Activated CD8-positive, alpha-beta memory T cell treated with anti-CD3 and anti-CD28 coated beads, Interleukin-2, amount 50 U/mL, for 4 hours (primary cell): ENCODE results near the gene PIGH.

Source experiments
- DNase-seq: peaks from one replicate; pipeline ENCODE4 v3.0.0-alpha.2; 2020

PIGH gene

DNA sequence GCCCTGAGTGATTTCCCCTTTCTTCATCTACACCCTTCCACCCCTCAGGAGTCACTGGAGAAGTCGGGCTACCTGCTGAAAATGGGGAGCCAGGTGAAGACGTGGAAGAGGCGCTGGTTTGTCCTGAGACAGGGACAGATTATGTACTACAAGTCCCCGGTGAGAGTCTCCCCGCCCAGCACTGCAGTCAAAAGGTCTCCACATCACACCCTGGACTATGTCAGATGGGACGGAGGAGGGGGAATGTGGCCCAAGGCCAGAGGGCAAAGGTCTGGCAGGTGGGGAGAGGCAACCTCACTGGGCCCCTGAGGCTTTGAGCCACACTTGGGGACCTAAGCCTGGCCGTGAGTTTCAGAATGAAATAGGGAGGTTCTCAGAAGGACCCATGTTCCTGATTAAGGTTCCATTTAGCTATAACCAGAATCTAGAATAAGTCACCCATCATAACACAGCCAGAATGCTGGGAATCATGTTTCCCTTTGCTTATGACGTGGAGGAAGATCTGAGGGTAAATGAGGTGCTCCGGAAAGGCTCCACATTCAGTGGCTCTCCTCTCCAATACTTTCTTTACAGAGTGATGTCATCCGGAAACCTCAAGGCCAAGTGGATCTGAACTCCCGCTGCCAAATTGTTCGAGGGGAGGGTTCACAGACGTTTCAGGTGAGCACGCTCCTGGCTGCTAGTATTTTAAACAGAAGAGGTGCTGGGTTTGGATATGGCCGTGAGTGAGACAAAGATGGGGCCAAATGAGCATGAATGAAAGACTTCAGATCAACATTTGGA, 26.6 kb downstream of the PIGH start:
- no peak for DNase-seq

- DNase-seq: no peak
These were observed 27.5 kb downstream of the PIGH start for GRCh38 chr14:67572608-67573007.

DNA sequence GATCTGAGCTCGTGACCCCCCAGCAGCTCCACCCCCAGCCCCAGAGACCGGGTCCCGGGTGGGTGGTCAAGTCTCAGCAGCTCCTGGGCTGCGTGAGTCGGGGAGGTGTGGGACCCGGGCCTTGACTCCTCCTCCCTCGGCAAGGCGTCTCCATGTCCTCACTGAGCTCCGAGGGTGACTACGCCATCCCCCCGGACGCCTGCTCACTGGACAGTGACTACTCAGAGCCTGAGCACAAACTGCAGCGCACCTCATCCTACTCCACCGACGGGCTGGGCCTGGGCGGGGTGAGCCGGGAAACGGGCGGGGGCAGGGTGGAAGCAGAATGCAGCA, 28.1 kb downstream of the PIGH start:
- DNase-seq: no peak

DNA sequence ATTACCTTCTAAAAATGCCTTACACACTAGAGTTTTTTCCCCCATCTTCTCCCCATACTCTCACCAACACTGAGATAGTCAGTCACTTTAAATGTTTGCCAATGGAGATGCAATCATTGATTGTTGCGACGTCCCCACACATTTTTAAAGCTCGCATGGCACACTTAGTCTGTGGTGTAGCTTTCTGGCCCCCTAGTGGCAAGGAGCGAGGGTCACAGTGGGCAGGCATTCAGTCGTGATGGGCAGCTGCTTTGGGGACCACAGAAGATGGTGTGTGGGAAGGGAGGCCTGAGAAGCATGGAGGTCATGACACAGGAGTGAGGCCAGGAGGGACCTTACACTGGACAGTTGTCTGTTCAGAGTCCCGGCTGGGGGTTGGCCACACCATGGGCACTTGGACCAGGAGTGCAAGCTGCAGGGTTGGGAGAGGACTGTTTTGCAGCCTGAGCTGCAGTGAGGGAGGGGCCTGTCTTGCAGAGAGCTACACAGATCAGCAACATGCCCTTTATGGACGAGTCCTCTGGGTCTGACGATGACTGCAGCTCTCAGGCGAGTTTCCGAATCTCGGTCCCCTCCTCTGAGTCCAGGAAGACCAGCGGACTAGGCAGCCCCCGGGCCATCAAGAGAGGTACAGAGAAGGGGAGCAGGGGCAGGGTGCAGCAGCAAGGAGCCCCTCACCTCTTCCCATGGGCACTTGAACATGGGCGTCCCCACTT, 28.6 kb downstream of the PIGH start:
- DNase-seq: peak; percentile 72

DNA sequence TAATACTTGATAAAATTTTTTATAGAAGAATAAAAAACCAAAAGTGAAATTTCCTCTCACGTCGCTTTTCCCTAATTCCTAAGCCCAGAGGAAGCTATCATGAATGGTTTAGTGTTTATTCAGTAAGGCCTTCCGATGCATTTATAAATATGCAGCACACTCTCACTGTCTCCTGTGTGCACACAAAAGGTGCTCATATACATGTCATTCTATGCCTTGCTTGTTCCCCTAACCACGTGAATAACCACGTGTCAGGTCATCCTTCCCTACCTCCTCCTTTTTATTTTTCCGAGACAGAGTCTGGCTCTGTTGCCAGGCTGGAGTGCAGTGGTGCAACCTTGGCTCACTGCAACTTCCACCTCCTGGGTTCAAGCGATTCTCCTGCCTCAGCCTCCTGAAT, 29.6 kb downstream of the PIGH start:
- no peak for DNase-seq

GRCh38 chr14:67569651-67570290, 30.3 kb downstream of the PIGH start:
- no peak for DNase-seq

DNA sequence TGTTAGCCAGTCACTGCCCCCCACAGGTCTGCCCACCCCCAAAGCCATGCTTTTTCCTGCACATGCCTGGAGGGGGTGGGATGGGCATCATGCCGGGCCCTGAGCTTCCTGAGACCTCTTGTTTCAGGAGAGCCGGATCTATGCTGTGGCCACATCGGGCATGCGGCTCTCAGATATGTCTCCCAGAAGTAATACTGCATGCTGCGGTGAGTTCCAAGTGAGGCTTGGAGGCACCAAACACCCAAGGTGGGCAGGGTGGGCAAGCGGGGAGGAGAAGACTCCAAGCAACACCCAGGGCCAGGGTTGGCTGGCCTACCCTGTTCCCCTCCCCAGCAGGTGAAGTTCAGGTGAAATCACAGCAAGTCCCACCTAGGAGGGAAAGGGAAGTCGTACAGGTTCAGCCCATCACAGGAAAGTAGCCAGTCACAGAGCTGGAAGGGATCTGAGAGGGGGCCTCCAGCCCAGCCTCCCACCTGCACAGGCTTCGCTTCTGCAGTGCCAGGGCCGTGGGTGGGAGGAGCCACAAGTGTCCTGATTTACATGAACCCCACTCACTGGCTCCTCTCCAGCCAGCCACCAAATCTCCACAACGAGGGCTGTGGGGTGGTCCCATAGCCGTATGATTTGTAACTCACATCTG, 30.9 kb downstream of the PIGH start:
- DNase-seq: no peak

DNA sequence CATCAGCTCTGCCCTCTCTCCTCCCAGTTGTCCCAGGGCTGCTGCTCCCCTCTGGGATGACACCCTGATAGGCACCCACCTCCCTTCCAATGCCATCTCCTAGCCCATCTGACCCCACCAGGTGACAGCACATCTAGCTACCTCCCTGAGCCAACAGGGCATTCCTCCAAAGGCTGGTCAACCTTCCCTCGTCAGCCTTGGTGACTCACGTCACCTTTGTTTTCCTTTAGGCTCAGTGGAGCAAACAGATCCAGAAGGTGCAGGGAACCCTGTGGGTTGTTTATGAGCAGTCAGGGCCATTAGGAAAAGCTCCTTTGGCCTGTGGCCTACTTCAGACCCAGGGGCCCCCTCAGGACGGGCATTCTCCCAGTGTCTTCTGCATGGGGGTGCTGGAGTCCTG, 32.4 kb downstream of the PIGH start:
- no peak for DNase-seq

DNA sequence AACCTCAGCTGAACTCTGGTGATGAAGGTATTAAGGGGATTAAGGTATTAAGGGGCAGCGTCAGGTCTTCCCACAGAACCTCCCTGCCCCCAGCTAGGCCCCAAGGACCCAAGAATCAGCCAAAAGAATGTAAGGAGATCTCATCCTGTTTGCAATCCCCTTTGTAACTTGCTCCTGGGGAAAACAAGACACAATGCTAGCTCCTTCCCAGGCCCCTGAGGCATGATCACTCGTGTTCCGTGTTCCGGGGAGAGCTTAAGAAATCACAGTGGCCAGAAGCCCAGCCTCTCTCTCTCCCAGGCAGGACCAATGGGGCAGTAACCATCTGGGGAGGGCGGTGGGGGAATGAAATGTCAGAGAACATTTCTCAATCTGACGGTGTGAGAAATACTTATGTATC, 33.2 kb downstream of the PIGH start:
- DNase-seq: no peak

DNA sequence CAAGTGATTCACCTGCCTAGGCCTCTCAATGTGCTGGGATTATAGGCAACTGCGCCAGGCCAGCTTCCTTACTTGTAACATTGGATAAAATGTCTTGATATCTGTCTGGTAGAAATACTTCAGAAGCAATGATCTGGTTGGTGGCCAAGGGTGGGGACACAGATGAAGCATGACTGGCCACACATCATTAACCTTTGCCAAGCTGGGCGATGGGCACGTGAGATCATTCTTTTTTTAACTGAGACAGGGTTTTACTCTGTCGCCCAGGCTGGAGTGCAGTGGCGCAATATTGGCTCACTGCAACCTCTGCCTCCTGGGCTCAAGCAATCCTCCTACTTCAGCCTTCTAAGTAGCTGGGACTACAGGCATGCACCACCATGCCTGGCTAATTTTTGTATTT, 35.8 kb downstream of the PIGH start:
- DNase-seq: no peak

- no peak for DNase-seq
These were observed 37.3 kb downstream of the PIGH start for GRCh38 chr14:67562776-67563150.

DNA sequence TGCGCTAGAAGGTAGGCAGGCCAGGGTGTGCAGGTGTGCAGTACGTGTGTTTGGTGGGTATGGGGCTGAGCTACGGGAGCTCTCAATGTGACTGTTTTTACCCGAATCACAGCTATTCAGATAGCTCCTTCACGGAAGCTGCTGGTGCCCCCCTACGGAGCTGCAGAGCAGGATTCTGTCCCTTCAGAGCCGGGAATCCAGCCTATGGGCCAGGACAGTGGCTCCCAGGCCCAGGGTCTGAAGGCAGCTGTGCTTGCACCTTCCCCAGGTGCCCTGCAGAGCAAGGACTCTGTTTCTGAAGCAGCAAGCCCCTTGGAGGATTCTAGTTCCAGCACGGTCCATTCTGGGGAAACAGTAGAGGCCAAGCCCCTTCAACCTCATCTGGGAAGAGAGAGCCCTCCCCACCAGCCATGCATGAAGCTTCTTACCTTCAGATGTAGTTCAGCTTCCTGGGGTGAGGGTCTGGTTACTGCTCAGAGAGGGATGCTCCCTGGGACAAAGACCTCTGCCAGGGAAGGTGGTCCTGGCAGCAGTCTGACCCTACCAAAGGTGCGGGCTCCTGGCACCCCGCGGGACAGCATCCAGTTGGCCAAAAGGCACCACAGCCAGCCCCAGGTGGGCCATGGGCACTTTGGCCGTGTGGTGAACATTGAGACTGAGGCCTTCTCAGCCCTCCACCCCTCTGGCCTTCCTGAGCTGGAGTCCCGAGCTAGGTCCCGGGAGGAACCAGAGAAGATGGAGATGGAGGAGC, 37.9 kb downstream of the PIGH start:
- DNase-seq: no peak

DNA sequence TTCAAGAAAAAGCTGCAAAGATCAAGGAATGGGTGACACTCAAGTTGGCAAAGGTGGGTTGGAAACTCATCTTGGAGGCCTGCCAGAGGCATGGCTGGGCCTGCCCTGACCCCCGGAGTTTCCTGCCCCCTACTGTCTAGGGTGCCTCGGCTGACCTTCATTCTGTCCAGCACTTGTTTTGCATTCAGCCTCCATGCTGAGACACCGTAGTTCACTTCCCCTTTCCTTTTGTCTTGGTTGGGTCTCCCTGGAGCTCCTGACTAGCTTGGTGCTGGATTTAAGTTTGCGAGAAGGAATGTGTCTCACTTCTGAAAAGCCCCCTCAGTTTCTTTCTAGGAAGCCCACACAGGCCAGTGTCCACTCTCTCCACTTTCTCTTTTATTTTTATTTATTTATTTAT, 40.4 kb downstream of the PIGH start:
- DNase-seq: no peak

DNA sequence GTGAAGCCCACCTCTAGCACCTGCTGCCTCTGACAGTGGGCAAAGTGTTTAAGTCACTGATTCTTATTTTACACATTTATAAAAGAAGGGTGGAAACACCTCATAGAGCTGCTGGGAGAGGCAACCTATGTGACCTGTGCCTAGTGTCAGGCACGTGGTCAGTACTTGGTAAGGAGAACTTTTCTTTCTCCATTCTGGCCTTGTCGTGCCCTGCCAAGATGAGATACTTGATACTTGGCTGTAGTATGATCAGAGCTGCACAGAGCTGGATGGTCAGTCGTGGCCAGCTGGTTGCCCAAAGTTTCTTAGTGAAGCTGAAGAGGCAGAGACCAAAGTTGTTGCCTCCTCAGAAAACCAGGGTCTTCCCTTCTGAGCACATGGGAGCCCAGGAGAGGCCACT, 42.4 kb downstream of the PIGH start:
- DNase-seq: no peak

DNA sequence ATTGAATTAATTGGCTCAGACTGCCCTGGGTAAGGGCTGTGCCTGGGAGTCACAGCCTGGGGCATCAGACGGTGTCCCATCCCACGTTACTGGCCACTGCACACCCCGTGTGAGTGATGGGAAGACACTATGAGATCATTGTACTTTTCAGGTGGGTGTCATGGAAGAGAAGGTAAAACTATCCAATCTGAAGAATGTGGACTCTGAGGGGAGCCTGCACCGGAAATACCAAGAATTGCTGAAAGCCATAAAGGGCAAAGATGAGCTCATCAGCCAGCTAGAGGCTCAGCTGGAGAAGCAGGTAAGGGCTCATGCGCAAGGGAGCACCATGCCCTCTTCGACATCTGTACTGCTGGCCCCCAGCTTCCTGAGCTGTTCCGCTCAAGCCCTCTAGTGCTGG, 43.0 kb downstream of the PIGH start:
- no peak for DNase-seq

DNA sequence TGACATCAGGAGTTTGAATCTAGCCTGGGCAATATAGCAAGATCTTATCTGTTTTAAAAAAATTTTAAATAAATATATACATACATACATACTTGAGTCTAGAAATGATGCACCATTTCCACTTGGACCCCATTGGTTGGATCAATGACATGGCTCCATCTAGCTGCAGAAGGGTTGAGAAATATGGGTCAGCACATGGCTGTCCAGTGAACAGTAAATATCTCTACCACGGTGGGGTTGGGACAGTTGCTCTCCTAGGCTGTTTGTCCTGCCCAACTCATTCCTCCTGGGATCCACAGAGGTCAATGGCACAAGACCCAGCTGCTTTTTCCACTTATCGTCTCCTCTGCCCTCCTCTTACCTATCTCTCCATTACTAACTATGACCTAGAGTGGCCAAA, 43.4 kb downstream of the PIGH start:
- DNase-seq: no peak

DNA sequence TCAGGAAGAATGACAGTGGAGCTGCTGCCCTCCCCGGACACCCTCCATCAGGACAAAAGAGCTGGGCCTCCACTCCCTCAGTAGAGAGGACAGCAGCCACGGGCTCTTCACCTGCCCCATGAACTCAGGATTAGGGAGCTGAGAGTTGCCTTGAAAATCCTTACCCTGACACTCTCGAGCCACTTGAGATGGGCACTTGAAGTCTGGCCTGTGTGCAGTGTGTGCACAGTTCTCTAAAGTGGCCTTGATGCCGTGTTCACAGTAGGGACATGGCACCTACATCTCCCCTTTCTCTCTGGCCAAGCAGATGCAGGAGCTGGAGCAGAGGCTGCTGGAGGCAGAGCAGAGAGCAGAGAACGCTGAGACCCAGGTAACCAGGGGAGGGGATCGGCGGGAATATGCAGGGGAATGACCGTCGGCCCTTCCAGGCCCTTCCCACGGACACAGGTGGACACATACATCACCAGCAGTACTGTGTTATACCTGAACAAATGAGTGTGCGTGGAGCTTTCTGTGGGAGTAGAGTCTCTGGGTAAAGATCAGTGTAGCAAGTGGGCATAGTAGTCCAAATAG, 44.5 kb downstream of the PIGH start:
- no peak for DNase-seq

GRCh38 chr14:67554341-67554740, 45.7 kb downstream of the PIGH start:
- DNase-seq: no peak

GRCh38 chr14:67553547-67553946, 46.5 kb downstream of the PIGH start:
- DNase-seq: no peak

GRCh38 chr14:67551940-67552339, 48.1 kb downstream of the PIGH start:
- DNase-seq: no peak

DNA sequence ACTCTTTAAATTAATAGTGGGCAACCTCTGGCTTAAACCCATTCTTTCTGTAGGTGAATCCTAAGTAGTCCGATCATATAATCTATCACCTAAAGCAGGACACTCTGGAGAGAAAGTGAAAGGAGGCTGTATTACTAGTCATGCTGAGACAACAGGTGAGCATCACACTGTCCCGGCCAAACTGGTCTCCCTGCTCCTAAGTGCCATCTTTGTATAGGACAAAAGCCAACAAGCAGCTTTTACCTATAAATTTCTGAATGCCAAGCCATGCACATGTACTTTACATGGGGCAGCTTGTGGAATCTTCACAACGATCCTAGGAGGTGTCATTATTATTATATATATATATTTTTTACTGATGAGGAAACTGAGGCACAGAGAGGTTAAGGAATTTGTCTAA, 48.9 kb downstream of the PIGH start:
- DNase-seq: no peak

DNA sequence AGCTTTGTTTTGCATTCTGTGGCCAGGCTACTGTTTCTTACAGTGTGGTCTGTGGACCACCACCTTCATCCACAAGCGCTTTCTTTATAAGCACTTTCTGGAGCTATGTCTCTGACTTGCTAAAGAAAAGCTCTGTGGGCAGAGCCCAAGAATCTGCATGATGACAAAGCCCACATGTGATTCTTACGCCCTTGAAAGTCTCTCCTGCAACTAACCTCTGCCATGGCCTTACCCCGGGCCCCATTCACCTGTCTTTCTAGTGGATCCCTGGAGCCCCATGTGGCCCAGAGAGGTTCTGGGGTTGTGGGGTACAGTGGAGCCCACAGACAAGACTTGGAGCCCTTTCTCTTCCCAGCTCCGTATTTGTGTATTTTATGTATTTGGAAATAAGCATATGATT, 50.3 kb downstream of the PIGH start:
- DNase-seq: no peak
